ENCODE results near the gene GAB2.
A peak's percentile ranks its signal among the peaks of the same experiment; 100 is the strongest.

Gene GAB2

DNA sequence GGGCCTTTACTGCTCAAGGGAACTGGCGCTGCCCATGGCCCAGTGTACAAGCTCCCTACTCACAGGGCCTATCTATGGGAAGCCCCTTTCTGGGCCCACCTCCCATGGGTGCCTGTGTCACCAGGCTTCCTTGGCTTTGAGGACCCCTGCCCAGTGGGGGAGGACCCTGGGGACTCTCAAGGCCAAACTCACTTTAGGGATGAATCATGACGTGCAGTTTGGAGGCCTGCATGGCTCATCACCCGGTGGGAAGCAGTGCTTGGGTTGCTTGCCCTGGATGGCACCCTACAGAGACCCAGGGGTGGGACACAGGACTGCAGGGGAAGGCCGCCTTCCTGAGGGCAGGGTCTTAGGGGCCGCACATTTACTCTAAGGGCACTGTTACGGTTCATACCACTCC is 245.7 kb downstream of the GAB2 start:
- DNase-seq, result no peak

DNA sequence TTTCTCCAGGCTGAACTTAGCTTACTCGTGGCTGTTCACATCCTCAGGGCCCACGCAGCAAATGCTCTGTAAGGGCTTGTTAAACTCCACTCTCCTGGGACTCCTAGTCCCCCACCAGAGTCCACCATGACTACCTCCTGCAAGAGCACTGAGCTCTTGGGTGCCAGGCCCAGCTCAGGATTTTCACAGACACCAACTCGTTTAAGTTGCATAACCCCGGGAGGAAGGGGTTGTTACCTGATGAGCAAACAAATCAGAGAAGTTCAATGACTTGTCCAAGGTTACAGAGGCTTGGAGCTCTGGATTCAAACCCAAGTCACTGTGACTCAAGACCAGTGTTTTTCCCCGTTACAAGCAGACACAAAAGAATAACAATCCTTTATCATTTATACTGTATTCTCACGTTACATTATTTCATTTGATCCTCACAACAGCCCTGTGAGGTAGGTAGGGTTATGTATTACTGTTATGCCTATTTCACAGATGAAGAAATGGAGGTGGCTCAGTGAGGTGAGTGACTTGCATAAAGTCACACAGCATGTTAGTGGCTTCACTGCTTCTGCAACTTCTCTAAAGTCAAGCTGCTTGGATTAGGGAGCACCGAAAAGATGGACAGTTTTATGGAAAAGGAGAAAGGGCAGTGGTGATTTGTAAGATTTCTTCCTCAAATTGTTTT is 246.6 kb downstream of the GAB2 start:
- no peak for DNase-seq

DNA sequence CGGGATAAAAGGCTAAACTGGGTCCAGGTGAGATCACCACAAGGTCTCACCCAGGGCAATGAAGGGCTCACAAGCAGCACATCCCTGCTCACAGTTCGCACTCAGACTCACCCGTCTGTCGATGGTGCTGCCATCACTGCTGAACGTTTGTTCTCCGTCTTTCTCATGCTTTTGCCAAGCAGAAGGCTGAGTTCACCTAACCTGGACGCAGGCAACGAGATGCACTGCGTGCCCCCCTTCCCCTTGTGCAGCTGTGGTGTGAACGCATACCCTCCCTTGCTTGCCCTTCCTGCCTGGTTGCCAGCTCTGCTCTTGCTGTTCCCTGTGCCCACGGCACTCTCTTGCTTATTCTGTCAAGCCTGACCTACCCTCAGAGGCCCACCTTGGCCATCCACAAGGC is 247.2 kb downstream of the GAB2 start:
- no peak for DNase-seq

- peak; percentile 15 to 41 for DNase-seq
Observed at GRCh38 chr11:78168539-78169477, 248.8 kb downstream of the GAB2 start.

GRCh38 chr11:78166855-78167469 is 250.7 kb downstream of the GAB2 start:
- no peak for DNase-seq
